ENCODE measurements around the gene CALN1. TPM values are rescaled to one million over a fixed set of nuclear protein-coding genes. Genes with fewer than 3 reads are reported as not detected.

CALN1 gene
- total RNA-seq, 1 experiment from 2014 or later, result 0.05 TPM

- no peak for ATAC-seq
- no peak for TF ChIP-seq POLR2AphosphoS5 (IDR thresholded peaks at IDR 0.05; ENCODE audit: low read depth, low read length)
- no peak for TF ChIP-seq TCF7L2 (IDR thresholded peaks at IDR 0.05; ENCODE audit: low read depth, low read length)
- Histone ChIP-seq H3K4me1 (ENCODE audit: control insufficient read depth, insufficient read depth, low read length) (no peaks in the 10 kb centered on the region), H3K27ac (ENCODE audit: low read length) (no peak overlapping the region), H3K9me3 (ENCODE audit: control insufficient read depth, insufficient read depth, low read depth, low read length) (no peaks in the 10 kb centered on the region), H3K27me3 (ENCODE audit: control insufficient read depth, insufficient read depth, low read length) (peaks cover 2% of the 10 kb centered on the region; the same call in 1 of the 2 replicates), H3K36me3 (ENCODE audit: control insufficient read depth, insufficient read depth, low read length) (no peaks in the 10 kb centered on the region), H3K4me3 (ENCODE audit: low read depth in 2 of 2, low read length in 2 of 2) (no peak overlapping the region)
- ChIA-PET CTCF (no interaction called here), POLR2A (no interaction called here)
- no peak for DNase-seq (ENCODE audit: low read depth, low spot score)
- in situ Hi-C loops (cut with HindIII; ENCODE audit: low pct_unique_long_range_greater_than_20kb, low sequenced_read_pairs) (no loop called here), intact Hi-C loops (cut with micrococcal nuclease; ENCODE audit: unreplicated experiment) (no loop called here)
- BruUV-seq (replicated peaks), result no TSS peak
Observed at GRCh38 chr7:72409638-72410015, 2.5 kb downstream of the CALN1 start.

GRCh38 chr7:72408966-72409637 is 3.0 kb downstream of the CALN1 start:
- Histone ChIP-seq H3K27ac (ENCODE audit: low read length) (no peak overlapping the region), H3K9me3 (ENCODE audit: control insufficient read depth, insufficient read depth, low read depth, low read length) (no peaks in the 10 kb centered on the region), H3K36me3 (ENCODE audit: control insufficient read depth, insufficient read depth, low read length) (no peaks in the 10 kb centered on the region), H3K27me3 (ENCODE audit: control insufficient read depth, insufficient read depth, low read length) (peaks cover 2% of the 10 kb centered on the region; the same call in 1 of the 2 replicates), H3K4me1 (ENCODE audit: control insufficient read depth, insufficient read depth, low read length) (no peaks in the 10 kb centered on the region), H3K4me3 (ENCODE audit: low read depth in 2 of 2, low read length in 2 of 2) (no peak overlapping the region)
- DNase-seq (ENCODE audit: low read depth, low spot score), result no peak
- CTCF ChIA-PET, result no interaction called here
- TF ChIP-seq, protein P1, sequence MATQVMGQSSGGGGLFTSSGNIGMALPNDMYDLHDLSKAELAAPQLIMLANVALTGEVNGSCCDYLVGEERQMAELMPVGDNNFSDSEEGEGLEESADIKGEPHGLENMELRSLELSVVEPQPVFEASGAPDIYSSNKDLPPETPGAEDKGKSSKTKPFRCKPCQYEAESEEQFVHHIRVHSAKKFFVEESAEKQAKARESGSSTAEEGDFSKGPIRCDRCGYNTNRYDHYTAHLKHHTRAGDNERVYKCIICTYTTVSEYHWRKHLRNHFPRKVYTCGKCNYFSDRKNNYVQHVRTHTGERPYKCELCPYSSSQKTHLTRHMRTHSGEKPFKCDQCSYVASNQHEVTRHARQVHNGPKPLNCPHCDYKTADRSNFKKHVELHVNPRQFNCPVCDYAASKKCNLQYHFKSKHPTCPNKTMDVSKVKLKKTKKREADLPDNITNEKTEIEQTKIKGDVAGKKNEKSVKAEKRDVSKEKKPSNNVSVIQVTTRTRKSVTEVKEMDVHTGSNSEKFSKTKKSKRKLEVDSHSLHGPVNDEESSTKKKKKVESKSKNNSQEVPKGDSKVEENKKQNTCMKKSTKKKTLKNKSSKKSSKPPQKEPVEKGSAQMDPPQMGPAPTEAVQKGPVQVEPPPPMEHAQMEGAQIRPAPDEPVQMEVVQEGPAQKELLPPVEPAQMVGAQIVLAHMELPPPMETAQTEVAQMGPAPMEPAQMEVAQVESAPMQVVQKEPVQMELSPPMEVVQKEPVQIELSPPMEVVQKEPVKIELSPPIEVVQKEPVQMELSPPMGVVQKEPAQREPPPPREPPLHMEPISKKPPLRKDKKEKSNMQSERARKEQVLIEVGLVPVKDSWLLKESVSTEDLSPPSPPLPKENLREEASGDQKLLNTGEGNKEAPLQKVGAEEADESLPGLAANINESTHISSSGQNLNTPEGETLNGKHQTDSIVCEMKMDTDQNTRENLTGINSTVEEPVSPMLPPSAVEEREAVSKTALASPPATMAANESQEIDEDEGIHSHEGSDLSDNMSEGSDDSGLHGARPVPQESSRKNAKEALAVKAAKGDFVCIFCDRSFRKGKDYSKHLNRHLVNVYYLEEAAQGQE (IDR thresholded peaks at IDR 0.05; ENCODE audit: insufficient read depth in 1 of 2, low read depth in 2 of 2, low read length in 1 of 2), result no peak
- TF ChIP-seq TCF7L2 (IDR thresholded peaks at IDR 0.05; ENCODE audit: low read depth, low read length) (no peak), CTCF (IDR thresholded peaks at IDR 0.05) (no peak), SIN3A (IDR thresholded peaks at IDR 0.05; ENCODE audit: borderline replicate concordance, insufficient read depth, low read depth, low read length) (no peak), POLR2AphosphoS5 (IDR thresholded peaks at IDR 0.05; ENCODE audit: low read depth, low read length) (no peak)
- intact Hi-C loops (cut with micrococcal nuclease; ENCODE audit: unreplicated experiment) (no loop called here), in situ Hi-C loops (cut with HindIII; ENCODE audit: low pct_unique_long_range_greater_than_20kb, low sequenced_read_pairs) (no loop called here)
- ATAC-seq, result no peak
- no TSS peak for BruUV-seq (replicated peaks)
- POLR2A ChIA-PET, result no interaction called here

- Histone ChIP-seq H3K27me3 (ENCODE audit: control insufficient read depth, insufficient read depth, low read length) (peaks cover 7% of the 10 kb centered on the region; the same call in 1 of the 2 replicates), H3K36me3 (ENCODE audit: control insufficient read depth, insufficient read depth, low read length) (no peaks in the 10 kb centered on the region), H3K4me3 (ENCODE audit: low read depth in 2 of 2, low read length in 2 of 2) (no peak overlapping the region), H3K27ac (ENCODE audit: low read length) (no peak overlapping the region), H3K4me1 (ENCODE audit: control insufficient read depth, insufficient read depth, low read length) (no peaks in the 10 kb centered on the region), H3K9me3 (ENCODE audit: control insufficient read depth, insufficient read depth, low read depth, low read length) (no peaks in the 10 kb centered on the region)
- ChIA-PET POLR2A (no interaction called here), CTCF (no interaction called here)
- ATAC-seq, result no peak
- in situ Hi-C loops (cut with HindIII; ENCODE audit: low pct_unique_long_range_greater_than_20kb, low sequenced_read_pairs) (no loop called here), intact Hi-C loops (cut with micrococcal nuclease; ENCODE audit: unreplicated experiment) (no loop called here)
- TF ChIP-seq POLR2AphosphoS5 (IDR thresholded peaks at IDR 0.05; ENCODE audit: low read depth, low read length) (no peak), CTCF (IDR thresholded peaks at IDR 0.05) (no peak; the same call in 1 of the 2 replicates), SIN3A (IDR thresholded peaks at IDR 0.05; ENCODE audit: borderline replicate concordance, insufficient read depth, low read depth, low read length) (no peak), TCF7L2 (IDR thresholded peaks at IDR 0.05; ENCODE audit: low read depth, low read length) (no peak)
- TF ChIP-seq, protein P1 (IDR thresholded peaks at IDR 0.05; ENCODE audit: insufficient read depth in 1 of 2, low read depth in 2 of 2, low read length in 1 of 2), result no peak
- BruUV-seq (replicated peaks), result no TSS peak
- DNase-seq (ENCODE audit: low read depth, low spot score), result no peak
Observed at GRCh38 chr7:72406820-72407403, 5.2 kb downstream of the CALN1 start.

Data from Panc1 (cell line).